GM12891 (cell line): Measurements from ENCODE around the gene FLACC1.
"Not testable (repeated sequence)": the region's sequence is repeated elsewhere in the genome, so short reads cannot be mapped to it uniquely, and the experiment has no call there.

Experiments
- PAX5 ChIP-seq: IDR thresholded peaks from 2 replicates; pipeline ENCODE4 v1.6.1; 2011; ENCODE audit warnings: low read length, moderate library complexity, mild to moderate bottlenecking; ENCODE audit not compliant: insufficient read depth, severe bottlenecking
- POLR2A ChIP-seq: IDR thresholded peaks from 2 replicates; pipeline ENCODE4 v1.6.1; 2011; ENCODE audit warnings: low read depth, low read length, control low read depth
- POLR2AphosphoS5 ChIP-seq: IDR thresholded peaks from 2 replicates; pipeline ENCODE4 v1.6.1; 2011; ENCODE audit warnings: low read depth, low read length, control low read depth
- POU2F2 ChIP-seq: IDR thresholded peaks from 2 replicates; pipeline ENCODE4 v1.6.1; 2011; ENCODE audit warnings: low read depth, mild to moderate bottlenecking, control low read depth, low read length, moderate library complexity
- SPI1 ChIP-seq: IDR thresholded peaks from 2 replicates; pipeline ENCODE4 v1.6.1; 2011; ENCODE audit warnings: low read depth, low read length, control low read depth
- TAF1 ChIP-seq: IDR thresholded peaks from 2 replicates; pipeline ENCODE4 v1.6.1; 2011; ENCODE audit warnings: low read depth, low read length, control low read depth

DNA sequence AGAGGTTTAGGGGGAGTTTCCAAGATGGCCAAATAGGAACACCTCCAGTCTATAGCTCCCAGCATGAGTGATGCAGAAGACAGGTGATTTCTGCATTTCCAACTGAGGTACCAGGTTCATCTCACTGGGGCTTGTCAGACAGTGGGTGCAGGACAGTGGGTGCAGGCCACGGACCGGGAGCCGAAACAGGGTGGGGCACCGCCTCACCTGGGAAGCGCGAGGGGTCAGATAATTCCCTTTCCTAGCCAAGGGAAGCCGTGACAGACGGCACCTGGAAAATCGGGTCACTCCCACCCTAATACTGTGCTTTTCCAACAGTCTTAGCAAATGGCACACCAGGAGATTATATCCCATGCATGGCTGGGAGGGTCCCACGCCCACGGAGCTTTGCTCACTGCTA lies 57.2 kb downstream of the FLACC1 start:
- not testable (repeated sequence) for TF ChIP-seq POLR2A, POLR2AphosphoS5, TAF1, SPI1, PAX5, POU2F2
